Measurements from ENCODE around the gene PIGR.
A peak's percentile ranks its signal among the peaks of the same experiment; 100 is the strongest.
"Not testable (repeated sequence)": the region's sequence is repeated elsewhere in the genome, so short reads cannot be mapped to it uniquely, and the experiment has no call there.

Gene PIGR

GRCh38 chr1:206924592-206925105, 21.6 kb downstream of the PIGR start:
- peak; percentile 42 for DNase-seq (ENCODE audit: low spot score)
- no peak for TF ChIP-seq CTCF (IDR thresholded peaks at IDR 0.05; ENCODE audit: extremely low read depth, missing control alignments)

- DNase-seq (ENCODE audit: low spot score) = not testable (repeated sequence)
Measured at GRCh38 chr1:206923961-206924557, 22.2 kb downstream of the PIGR start.

GRCh38 chr1:206923009-206923960, 23.0 kb downstream of the PIGR start:
- peak; percentile 76 for DNase-seq (ENCODE audit: low spot score)
- no peak for TF ChIP-seq CTCF (IDR thresholded peaks at IDR 0.05; ENCODE audit: extremely low read depth, missing control alignments)

GRCh38 chr1:206922524-206922923, 23.7 kb downstream of the PIGR start:
- no peak for DNase-seq (ENCODE audit: low spot score)

GRCh38 chr1:206921772-206922265, 24.4 kb downstream of the PIGR start, which contains the start of gene FCMR:
TSS of gene FCMR (minus strand) at chr1:206921941. CDS start at chr1:206921854, 87 bp downstream.
- no peak for TF ChIP-seq CTCF (IDR thresholded peaks at IDR 0.05; ENCODE audit: extremely low read depth, missing control alignments)
- peak; percentile 54 for DNase-seq (ENCODE audit: low spot score)

More at GRCh38 chr1:206922524-206922923, 23.7 kb downstream of the PIGR start:
- TF ChIP-seq CTCF (IDR thresholded peaks at IDR 0.05; ENCODE audit: extremely low read depth, missing control alignments) = no peak

- no peak for TF ChIP-seq CTCF (IDR thresholded peaks at IDR 0.05; ENCODE audit: extremely low read depth, missing control alignments)
- no peak for DNase-seq (ENCODE audit: low spot score)
Measured at GRCh38 chr1:206918076-206918475, 28.2 kb downstream of the PIGR start.

GRCh38 chr1:206916000-206916709, 30.1 kb downstream of the PIGR start:
- no peak for DNase-seq (ENCODE audit: low spot score)
- TF ChIP-seq CTCF (IDR thresholded peaks at IDR 0.05; ENCODE audit: extremely low read depth, missing control alignments) = no peak
